GM18907 (cell line): ENCODE data around the gene PSMB7.

ENCODE experiments used
- ATAC-seq: cut with Tn5 transposase; IDR thresholded peaks from one replicate; pipeline ENCODE4 v1.9.1; 2021; ENCODE audit warnings: mild to moderate bottlenecking, moderate library complexity; ENCODE audit not compliant: unreplicated experiment

The PSMB7 gene

GRCh38 chr9:124329206-124329792 lies 85.9 kb downstream of the PSMB7 start:
- ATAC-seq: no peak

GRCh38 chr9:124328285-124328684 lies 87.0 kb downstream of the PSMB7 start:
- ATAC-seq: no peak

- no peak for ATAC-seq
Observed at GRCh38 chr9:124327491-124327890, 87.8 kb downstream of the PSMB7 start.

GRCh38 chr9:124326378-124326777 lies 88.9 kb downstream of the PSMB7 start:
- ATAC-seq: no peak

DNA sequence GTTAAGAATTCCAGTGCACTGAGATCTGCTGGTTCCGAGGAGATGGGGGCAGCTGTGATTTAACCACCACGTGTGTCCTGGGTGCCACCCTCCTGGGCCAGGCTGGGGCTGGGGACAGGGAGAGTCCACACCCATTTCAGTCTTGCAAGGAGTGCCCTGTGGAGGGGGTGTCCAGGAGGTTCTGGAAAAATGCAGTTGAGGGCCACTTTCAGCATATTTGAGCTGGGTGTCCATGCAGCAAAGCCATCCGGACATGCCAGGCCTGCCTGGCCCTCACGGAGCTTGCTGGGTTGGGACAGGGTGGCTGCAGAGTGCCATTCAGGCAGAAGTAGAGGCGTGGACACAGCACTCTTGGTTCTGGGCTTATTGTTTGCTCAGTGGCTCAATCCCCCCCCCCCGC lies 89.4 kb downstream of the PSMB7 start:
- ATAC-seq: no peak

DNA sequence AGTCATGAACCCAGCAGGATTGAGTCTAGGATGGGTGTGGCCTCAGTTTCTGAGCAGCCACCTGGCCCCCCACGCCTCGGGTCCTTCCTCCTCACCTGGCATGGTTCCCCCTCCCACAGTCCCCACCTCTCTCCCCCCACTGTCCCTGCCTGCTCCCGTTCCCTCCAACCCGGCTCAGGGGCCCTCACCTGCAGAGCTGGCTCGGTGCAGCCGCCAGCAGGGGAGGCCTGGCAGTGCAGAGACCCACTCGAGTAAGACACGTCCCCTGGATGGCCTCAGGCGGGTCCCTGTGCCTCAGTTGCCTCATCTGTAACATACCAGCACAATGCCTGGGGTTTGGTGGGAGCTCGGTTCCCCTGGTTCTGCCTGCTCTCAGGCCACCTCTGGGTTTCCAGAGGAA lies 91.3 kb downstream of the PSMB7 start:
- no peak for ATAC-seq

DNA sequence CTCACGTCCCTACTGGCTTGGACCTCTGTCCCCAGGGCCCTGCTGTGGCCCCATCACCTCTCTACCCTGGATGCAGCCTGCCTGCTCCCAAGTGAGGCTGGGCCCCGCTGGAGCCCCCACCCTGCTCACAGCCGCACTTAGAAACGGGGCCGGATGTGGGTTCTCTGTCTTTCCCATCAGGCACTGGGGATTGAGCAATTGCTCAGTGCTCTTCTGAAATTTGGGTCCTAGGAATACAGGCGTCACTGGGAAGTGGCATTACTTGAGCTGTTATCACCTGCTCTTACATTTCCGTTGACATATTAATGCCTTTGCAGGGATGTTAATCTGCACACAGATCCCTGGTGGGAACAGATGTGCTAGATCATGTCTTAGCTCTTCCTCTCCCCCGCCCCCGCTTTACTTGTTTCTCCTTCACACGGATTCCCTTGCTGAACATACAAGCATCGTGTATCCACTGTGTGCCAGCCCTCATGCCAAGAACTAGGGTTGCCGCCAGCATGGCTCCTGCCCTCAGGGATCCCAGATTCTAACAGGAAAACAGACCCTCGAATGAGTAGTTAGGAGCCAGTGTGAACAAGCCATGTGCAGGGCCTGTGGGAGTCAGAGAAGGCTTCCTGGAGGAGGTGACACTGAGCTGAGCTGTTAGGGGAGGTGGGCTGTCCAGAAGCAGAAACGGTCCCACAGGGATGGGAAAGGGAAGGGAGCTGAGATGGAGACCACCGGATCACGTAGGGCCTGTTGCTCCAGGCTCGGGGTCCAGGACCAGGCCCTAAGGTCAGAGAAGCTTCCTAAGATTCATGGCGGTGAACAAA lies 92.4 kb downstream of the PSMB7 start:
- no peak for ATAC-seq

GRCh38 chr9:124321935-124322334 lies 93.3 kb downstream of the PSMB7 start:
- no peak for ATAC-seq

GRCh38 chr9:124321416-124321815 lies 93.8 kb downstream of the PSMB7 start:
- ATAC-seq: no peak

DNA sequence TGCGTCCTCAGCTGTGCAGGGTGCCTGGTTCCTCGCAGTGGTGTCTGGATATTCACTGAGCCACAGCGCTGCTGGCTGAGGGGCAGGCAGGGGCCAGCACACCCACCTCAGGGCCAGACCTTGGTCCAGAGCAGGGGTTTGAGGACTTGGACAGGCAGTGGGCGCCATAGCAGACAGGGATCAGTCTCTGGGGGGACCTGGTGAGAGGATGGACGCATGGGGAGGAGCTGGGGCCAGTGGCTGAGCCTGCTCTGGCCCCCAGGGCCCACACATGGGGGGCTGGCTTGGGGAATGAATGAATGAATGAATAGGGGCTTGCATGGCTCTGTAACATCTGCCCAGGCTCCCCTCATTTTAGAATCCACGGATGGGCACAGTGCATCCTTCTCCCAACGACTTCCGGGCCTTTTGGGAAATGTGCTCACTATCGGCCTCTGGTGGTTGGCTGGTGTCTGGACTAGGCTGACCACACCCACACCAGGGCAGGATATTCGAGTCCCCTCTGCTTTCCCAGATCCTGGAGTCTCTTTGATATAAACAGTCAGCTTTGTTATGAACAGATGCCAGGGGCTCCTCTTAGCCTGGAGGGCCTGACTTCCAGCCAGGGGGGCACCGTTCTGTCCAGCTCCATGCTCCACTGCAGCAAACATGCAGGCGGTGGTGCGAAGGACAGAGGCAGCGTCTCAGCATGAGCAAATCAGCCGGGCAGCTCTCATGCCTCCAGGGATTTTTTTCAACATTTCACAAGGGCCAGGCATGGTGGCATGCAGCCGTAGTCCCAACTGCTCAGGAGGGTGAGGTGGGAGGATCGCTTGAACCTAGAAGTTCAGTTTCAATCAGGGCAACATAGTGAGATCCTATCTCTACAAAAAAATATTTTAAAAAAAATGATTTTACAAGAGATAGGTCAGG lies 94.9 kb downstream of the PSMB7 start:
- ATAC-seq: no peak

- no peak for ATAC-seq
Observed at GRCh38 chr9:124315882-124316281, 99.4 kb downstream of the PSMB7 start.

- no peak for ATAC-seq
Observed at GRCh38 chr9:124313940-124314339, 101.3 kb downstream of the PSMB7 start.

DNA sequence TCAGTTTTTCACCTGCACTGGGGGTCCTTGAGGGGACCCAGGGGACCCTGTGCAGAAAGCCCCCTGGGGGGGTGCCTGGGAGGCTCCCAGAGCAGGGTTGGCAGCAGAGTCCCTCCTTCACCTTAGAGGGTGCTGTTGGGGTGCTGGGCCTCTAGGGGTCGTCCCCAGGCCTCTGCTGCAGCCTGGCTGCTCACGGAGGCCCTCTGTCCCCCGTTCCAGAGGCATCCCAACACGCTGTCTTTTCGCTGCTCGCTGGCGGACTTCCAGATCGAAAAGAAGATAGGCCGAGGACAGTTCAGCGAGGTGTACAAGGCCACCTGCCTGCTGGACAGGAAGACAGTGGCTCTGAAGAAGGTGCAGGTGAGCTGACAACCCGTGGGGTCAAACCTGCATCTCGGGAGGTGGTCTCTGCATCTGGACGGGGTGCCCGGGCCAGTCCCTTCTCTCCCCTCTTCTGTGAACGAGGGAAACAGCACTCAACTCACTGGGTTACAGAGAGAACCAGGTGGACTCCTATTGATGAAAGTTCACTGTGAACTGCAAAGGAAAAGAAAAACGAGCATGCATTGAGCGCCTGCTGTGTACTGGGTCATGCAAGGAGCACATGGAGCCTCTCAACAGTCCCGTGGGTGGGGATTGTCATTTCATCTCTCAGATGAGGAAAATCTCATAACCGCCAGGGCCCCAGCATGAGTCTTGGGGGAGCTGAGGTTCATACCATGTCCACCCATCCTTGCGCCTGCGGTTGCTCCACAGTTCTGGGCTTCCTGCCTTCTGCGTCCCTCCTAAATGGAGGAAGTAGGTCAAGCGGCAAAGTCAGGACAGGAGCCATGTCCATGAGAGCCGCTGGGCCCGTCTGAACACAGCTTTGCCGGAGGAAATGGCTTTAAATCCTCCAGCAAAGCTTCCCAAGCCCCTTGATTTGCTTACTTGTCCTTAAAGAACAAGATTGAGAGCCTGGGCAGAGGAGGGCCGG lies 102.7 kb downstream of the PSMB7 start:
- ATAC-seq: no peak

DNA sequence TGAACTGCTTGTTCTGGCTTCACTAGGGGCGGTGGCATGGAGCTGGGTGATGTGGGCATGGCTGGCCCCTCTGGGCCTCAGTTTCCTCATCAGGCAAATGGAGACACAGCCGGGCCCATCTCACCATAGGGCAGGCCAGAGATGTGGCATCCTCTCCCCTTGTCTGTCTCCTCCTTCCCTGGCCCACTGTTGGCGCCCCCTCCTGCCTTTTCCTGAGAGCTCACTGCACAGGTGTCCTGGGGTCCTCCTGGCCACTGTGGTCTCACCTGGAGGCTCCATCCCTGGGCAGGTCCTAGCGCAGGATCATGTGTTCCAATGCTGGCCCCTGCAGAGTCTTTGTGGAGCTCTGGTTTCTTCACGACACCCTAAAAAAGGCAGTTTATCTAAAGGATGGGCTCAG lies 104.0 kb downstream of the PSMB7 start:
- no peak for ATAC-seq

DNA sequence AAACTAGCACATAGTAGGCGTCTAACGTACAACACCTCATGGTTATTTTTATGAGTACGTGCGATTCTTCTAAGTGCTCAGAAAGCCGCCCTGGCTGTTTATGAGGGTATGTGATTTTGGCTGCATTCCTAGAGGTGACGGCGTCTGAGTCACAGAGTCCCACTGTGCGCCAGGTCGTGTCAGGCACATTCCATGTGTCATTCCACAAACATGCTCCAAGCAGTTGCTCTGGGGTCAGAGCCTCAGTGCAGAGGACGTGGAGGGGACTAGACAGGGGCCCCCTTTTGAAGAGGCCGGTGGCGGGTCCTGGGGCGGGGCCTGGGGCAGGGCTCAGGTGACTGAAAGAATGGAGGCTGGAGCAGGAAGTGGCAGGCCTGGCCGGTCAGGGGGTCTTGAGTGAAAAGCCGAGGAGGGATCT lies 105.6 kb downstream of the PSMB7 start:
- ATAC-seq: no peak

GRCh38 chr9:124308606-124309491 lies 106.4 kb downstream of the PSMB7 start:
- no peak for ATAC-seq

- ATAC-seq: no peak
Observed at GRCh38 chr9:124307379-124308030, 107.7 kb downstream of the PSMB7 start.

DNA sequence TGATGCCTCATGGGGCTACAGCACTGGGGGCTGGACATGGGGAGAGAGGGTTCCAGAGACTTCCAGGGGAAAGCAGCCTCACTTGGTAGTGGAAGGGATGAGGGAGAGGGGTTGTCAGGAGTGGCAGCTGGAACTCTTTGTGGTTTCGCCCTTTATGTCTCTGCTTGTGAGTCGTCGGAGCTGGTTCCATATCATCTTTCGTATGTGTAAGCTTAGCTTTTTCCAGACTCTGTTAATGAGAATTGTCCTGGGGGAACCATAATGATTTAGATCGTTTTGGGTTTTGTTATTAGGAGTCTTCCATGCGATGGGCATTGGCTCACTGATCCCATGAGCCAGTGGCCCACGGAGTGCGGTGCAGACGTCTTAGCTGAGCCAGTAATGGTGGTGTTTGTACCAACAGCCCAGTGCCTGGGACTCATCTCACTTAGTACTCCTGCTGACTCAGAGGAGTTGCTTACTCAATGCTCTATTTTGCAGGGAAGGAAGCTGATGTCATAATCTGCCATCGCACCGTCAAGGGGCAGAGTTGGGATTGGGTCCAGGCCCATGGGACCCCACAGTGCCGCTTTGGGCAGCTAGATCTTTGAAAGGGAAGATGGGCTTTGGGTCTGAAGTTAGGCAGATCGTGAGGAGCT lies 109.0 kb downstream of the PSMB7 start:
- ATAC-seq: no peak
